HG03135 (cell line): ENCODE measurements around the gene PPP1R10.
"Not testable (repeated sequence)": the region's sequence is repeated elsewhere in the genome, so short reads cannot be mapped to it uniquely, and the experiment has no call there.

Experiments
- ATAC-seq: cut with Tn5 transposase; IDR thresholded peaks from one replicate; pipeline ENCODE4 v1.9.1; 2021; ENCODE audit warnings: mild to moderate bottlenecking, moderate library complexity; ENCODE audit not compliant: unreplicated experiment

PPP1R10 gene

GRCh38 chr6:30616811-30617564 is at the start of gene PPP1R10:
Gene PPP1R10 (minus strand): TSS chr6:30617243. CDS start chr6:30609944, 7,299 bp downstream.
- peak; percentile 76 for ATAC-seq

- not testable (repeated sequence) for ATAC-seq
These were observed 49.3 kb upstream of the PPP1R10 start for GRCh38 chr6:30666300-30666699.

DNA sequence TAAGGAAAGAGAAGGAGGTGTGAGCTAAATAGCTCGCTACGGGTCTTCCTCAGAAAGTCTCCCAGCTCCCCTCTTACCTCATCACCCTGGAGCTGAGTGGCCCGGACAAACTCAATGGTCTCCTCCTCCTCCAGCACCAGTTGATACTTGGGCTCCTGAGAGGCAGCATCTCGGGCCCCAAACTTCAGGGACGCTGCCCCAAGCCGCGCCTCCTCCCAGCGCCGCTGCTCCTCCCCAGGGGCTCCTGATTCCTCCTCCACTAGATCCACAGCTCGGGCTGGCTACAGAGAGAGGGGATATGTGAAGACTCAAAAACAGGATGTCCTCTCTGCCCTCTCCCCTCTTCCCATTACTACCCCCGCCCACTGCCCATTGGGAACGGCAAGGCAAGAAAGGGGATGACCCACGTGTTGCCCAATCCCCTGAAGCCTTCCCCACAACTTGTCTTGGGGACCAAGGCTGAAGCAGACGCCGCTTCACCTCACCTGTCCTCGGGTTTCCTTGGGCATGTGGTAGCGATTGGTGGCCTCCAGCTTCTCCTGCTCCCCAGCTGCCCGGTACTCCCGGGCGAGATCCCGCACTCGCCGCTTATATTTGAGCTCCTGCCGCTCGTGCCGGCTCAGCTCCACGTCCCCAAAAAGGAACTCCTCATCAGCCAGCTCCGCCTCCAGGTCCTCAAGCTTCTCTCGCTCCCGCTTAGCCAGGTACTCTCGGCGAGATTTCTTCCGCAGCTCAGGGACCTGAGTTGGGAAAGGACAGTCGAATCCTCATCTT is 48.1 kb upstream of the PPP1R10 start:
- ATAC-seq = no peak

DNA sequence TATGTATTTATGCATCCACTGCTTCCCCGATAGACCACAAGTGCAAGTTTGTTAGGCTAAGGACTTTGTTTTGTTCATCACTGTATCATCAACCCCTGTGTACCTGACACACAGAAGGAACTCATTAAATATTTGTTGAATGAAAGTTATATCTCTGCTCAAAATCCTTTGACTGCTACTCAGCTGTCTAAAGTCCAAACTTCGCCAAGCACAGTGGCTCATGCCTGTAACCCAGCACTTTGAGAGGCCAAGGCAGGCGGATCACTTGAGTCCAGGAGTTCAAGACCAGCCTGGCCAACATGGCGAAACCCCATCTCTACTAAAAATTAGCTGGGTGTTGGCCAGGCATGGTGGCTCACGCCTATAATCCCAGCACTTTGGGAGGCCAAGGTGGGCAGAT is 40.9 kb upstream of the PPP1R10 start:
- not testable (repeated sequence) for ATAC-seq

- no peak for ATAC-seq
These were observed 40.4 kb upstream of the PPP1R10 start for GRCh38 chr6:30657454-30657853.

- no peak for ATAC-seq
These were observed 39.5 kb upstream of the PPP1R10 start for GRCh38 chr6:30656513-30656912.

DNA sequence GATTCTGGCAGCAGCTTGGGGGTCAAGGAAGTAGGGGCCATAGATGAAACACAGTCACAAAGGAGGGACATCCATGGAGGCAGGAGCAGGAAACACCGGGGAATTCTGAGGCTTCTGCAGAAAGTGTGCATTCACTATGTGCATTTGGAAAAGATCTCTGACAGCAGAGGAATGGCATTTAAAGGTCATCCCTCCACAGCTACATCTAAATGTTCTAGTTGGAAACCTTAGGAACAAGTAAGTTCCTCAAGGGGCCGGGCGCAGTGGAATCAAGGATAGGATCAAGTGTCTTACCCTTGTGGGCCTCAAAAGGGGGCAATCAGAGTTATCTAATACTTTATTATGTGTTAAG is 38.7 kb upstream of the PPP1R10 start:
- no peak for ATAC-seq

- no peak for ATAC-seq
These were observed 38.0 kb upstream of the PPP1R10 start for GRCh38 chr6:30654798-30655742.

DNA sequence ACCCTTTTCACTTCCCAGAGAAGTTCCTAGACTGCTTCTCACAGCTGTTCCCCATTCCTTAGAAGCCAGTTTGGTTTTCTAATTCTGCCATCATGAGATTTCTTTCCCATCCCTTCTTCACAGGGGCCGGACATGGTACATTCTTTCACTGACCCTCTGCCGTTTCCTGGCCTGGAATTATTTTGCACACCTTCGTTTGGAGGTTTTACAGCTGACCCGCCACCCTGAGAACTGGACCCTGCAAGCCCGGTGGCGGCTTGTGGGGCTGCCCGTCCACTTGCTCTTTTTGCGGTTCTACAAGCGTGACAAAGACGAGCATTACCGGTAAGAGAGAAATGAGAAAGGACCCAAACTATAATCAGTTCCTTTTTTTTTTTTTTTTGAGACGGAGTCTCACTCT is 34.1 kb upstream of the PPP1R10 start:
- ATAC-seq = no peak

DNA sequence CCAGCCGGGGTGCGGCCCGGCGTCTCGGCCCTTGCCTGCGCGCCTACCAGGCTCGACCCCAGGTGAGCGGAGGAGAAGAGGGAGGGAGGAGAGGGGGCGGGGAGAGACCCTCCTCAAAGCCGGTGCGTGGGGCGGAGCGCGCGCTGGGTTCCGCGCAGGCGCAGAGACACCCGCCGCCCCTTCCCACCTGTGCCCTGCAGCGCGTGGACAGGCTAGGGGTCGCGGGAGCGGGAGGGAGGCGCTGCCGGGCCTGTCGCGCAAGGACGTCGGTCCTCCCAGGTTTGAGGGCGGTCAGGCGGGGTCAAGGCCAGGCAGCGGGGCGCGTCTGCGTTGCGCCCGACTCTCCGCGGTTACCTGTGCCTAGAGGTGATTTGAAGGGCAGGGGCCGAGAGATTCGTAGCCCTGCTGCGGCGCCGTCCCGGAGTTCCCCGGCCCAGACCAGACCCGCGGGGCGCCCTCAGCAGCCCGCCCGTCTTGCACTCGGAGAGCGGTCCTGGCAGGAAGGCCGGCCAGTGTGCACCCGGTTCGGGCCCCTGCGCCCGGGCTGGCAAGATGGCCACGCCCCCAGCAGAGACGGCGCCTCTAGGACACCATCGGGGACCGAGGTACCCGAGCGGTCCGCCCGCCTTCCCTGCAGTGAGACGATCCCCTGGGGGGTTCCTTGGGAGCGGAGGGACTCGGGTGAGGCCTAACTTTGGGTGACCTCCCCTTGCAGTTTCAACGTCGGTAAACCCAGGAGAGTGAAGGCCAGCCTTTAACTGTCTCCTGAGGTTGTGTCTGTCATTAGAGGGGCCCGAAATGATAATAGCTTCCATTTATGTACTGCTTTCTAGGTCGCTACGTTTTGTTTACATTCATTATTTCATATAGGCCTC is 30.4 kb upstream of the PPP1R10 start:
- ATAC-seq = peak; percentile 63

GRCh38 chr6:30646450-30647241 is 29.6 kb upstream of the PPP1R10 start, which contains the start of gene C6orf136:
Gene C6orf136 (plus strand): TSS chr6:30647133. CDS start chr6:30647232, 99 bp downstream.
- peak; percentile 40 for ATAC-seq

- ATAC-seq = no peak
These were observed 28.9 kb upstream of the PPP1R10 start for GRCh38 chr6:30645989-30646388.

DNA sequence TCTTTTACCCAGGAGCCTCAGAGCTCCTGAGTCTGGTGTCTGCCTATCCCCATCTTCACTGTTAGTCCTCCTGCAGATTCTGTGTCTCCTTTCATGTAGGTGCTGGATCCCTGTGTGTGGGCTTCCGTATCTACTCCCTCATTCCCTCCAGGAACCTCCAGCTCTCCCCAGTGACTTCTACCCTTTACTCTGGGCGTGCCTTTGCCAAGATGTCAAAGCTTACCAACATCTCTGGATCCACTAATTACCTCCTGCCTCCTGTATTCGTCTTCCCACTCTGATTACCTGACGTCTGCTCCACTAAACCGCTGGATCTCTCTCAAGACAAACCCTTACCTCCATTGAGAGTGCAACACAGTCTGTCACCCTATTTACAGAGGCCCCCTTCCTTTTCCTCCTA is 27.7 kb upstream of the PPP1R10 start:
- ATAC-seq = no peak

- ATAC-seq = no peak
These were observed 26.6 kb upstream of the PPP1R10 start for GRCh38 chr6:30643656-30644055.

DNA sequence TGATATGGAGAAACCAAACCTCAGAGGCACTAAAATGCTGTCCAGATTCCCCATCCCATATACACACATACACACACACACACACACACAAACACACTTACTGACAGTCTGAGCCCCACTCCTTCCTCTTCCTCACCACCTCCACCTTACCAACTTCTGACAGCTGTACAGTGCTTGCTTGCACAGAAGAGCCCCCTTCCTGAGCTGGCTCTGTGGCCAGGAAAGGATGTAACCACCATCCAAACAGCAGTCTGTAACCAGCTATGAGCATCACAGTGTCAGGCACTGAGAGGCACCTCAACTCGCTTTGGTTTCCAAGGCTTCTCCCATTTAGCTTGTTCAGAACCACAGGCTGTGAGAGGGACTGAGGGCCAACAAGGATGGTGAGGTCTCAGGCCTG is 24.0 kb upstream of the PPP1R10 start:
- ATAC-seq = no peak

DNA sequence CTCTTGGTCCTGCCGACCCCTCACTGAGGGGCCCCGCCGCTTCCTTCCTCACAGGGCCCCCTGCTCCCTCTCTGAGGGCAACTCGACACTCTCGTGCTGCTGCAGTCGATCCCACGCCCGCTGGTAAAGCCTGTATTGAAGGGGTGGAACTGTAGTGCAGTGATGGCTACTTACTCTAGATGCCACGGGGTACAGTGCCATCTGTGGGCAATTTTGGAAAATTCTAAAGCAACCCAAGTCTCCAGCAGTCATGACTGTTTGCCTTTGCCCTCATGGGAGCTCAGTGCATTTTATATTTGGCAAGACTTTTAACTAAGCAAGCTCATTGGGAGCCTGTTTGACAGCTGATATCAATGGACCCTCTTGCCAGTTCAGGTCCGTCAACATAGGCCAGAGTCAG is 23.4 kb upstream of the PPP1R10 start:
- no peak for ATAC-seq

GRCh38 chr6:30635834-30636233 is 18.8 kb upstream of the PPP1R10 start:
- no peak for ATAC-seq

- ATAC-seq = peak; percentile 78
These were observed 9.7 kb upstream of the PPP1R10 start, which contains the start of gene ATAT1 for GRCh38 chr6:30626484-30627366. Gene ATAT1 (plus strand): TSS chr6:30626874.
